SK-N-SH treated with all-trans-retinoic acid at 6 μM for 48 hours (cell line): ENCODE data around the gene PKIG.

ENCODE experiments used
- ATAC-seq: fragments of 200-7000 bp; cut with Tn5 transposase; 3 replicates; pipeline ENCODE4 v1.9.1; 2020; ENCODE audit warnings: mild to moderate bottlenecking, moderate library complexity
- ARNTL ChIP-seq: fragments of 450-650 bp; formaldehyde crosslinking; IDR thresholded peaks from 2 replicates; pipeline ENCODE4 v1.5.0; 2020; ENCODE audit warnings: low read depth, mild to moderate bottlenecking, moderate library complexity, borderline replicate concordance
- BACH2 ChIP-seq: fragments of 250-450 bp; sonication (Bioruptor Pico); IDR thresholded peaks from 2 replicates; pipeline ENCODE4 v1.9.0; 2021; ENCODE audit warnings: mild to moderate bottlenecking, borderline replicate concordance
- CSRNP3 ChIP-seq: fragments of 250-450 bp; sonication (Bioruptor Pico); IDR thresholded peaks from 2 replicates; pipeline ENCODE4 v1.5.1; 2021; ENCODE audit warnings: mild to moderate bottlenecking, moderate library complexity
- ESRRG ChIP-seq: fragments of 250-450 bp; sonication (Bioruptor Pico); IDR thresholded peaks from 2 replicates; pipeline ENCODE4 v1.6.1; 2021; ENCODE audit warnings: mild to moderate bottlenecking
- GLIS3 ChIP-seq: fragments of 250-450 bp; sonication (Bioruptor Pico); IDR thresholded peaks from 2 replicates; pipeline ENCODE4 v1.5.0; 2020; ENCODE audit warnings: mild to moderate bottlenecking, moderate library complexity
- OSR1 ChIP-seq: fragments of 250-450 bp; sonication (Bioruptor Pico); IDR thresholded peaks from 2 replicates; pipeline ENCODE4 v1.8.0; 2022; ENCODE audit warnings: moderate library complexity, mild to moderate bottlenecking, inconsistent platforms
- POU6F1 ChIP-seq: fragments of 250-450 bp; sonication (Bioruptor Pico); IDR thresholded peaks from 2 replicates; pipeline ENCODE4 v1.8.0; 2021; ENCODE audit warnings: low read depth, mild to moderate bottlenecking, moderate library complexity, borderline replicate concordance
- PPARA ChIP-seq: fragments of 250-450 bp; sonication (Bioruptor Pico); IDR thresholded peaks from 2 replicates; pipeline ENCODE4 v1.5.0; 2020; ENCODE audit warnings: mild to moderate bottlenecking, borderline replicate concordance
- RARB ChIP-seq: fragments of 250-450 bp; sonication (Bioruptor Pico); IDR thresholded peaks from 2 replicates; pipeline ENCODE4 v1.8.0; 2021; ENCODE audit warnings: mild to moderate bottlenecking, moderate library complexity
- SNAI2 ChIP-seq: fragments of 250-450 bp; sonication (Bioruptor Pico); IDR thresholded peaks from 2 replicates; pipeline ENCODE4 v1.5.0; 2020; ENCODE audit warnings: mild to moderate bottlenecking, moderate library complexity
- TCF4 ChIP-seq: fragments of 250-450 bp; sonication (Bioruptor Pico); IDR thresholded peaks from 2 replicates; pipeline ENCODE4 v1.8.0; 2021; ENCODE audit warnings: mild to moderate bottlenecking, moderate library complexity, borderline replicate concordance
- ZC3H10 ChIP-seq: fragments of 250-450 bp; sonication (Bioruptor Pico); IDR thresholded peaks from 2 replicates; pipeline ENCODE4 v1.5.1; 2021; ENCODE audit warnings: mild to moderate bottlenecking, moderate library complexity
- ZFP3 ChIP-seq: fragments of 250-450 bp; sonication (Bioruptor Pico); IDR thresholded peaks from 2 replicates; pipeline ENCODE4 v1.5.0; 2020; ENCODE audit warnings: mild to moderate bottlenecking, moderate library complexity
- ZFP30 ChIP-seq: fragments of 450-650 bp; formaldehyde crosslinking; IDR thresholded peaks from 2 replicates; pipeline ENCODE4 v1.5.0; 2022; ENCODE audit warnings: mild to moderate bottlenecking, moderate library complexity
- ZNF565 ChIP-seq: fragments of 450-650 bp; formaldehyde crosslinking; conservative IDR thresholded peaks from 2 replicates; pipeline ENCODE4 v1.5.0; 2020; ENCODE audit warnings: low read depth, mild to moderate bottlenecking, moderate library complexity
- ZNF8 ChIP-seq: fragments of 450-650 bp; formaldehyde crosslinking; IDR thresholded peaks from 2 replicates; pipeline ENCODE4 v1.5.0; 2020; ENCODE audit warnings: mild to moderate bottlenecking, moderate library complexity
- TF ChIP-seq, protein P1 (sequence below): fragments of 250-450 bp; sonication (Bioruptor Pico); IDR thresholded peaks from 2 replicates; pipeline ENCODE4 v1.5.0; 2020; ENCODE audit warnings: mild to moderate bottlenecking, moderate library complexity
- TF ChIP-seq, protein P2 (sequence below): fragments of 250-450 bp; sonication (Bioruptor Pico); IDR thresholded peaks from 2 replicates; pipeline ENCODE4 v1.5.1; 2020; ENCODE audit warnings: low read depth, mild to moderate bottlenecking, moderate library complexity

PKIG gene

DNA sequence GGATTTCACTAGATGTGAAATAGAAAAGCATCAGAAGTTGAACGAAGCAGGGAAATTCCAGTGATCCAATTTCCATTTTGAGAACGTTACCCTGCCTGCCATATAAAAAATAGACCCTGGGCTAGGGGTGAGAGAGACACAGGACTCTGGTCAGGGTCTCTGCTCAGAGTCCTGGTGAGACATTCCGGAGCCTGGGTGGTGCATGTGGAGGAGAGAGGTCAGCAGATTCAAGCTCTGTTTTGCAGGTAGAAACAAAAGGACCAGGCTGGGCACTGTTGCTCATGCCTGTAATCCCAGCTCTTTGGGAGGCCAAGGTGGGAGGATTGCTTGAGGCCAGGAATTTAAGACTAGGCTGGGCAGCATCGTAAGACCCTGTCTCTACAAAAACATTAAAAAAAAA, 17.9 kb downstream of the PKIG start:
- ATAC-seq, result no peak
- TF ChIP-seq OSR1 (CRISPR knock-in tag) (no peak), ZFP30 (CRISPR knock-in tag) (no peak), ZNF565 (CRISPR knock-in tag) (no peak)

DNA sequence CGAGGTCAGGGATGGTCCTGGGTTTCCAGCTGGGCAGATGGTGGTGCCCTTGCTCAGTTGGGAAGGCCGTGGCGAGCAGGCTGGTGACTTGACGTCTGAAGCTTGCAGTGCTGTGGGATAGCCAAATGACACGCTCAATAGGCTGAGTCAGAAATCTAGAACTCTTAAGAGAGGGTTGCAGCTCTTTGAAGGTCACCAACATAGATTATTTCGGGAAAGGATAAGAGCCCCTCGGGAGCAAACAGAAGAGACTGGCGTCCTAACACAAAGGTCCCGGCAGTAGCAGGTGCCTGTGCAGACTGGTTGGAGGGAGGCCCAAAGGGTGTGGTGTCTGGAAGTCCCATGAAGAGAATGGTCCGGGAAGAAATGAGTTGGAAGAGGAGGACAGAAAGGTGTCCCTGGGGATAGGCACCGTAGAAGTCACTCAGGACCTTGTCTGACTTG, 18.4 kb downstream of the PKIG start:
- ATAC-seq, result no peak
- TF ChIP-seq ARNTL (CRISPR knock-in tag), result no peak
- no peak for TF ChIP-seq PPARA (CRISPR knock-in tag)
- TF ChIP-seq ZNF8 (CRISPR knock-in tag), result no peak
- TF ChIP-seq SNAI2 (CRISPR knock-in tag), result no peak
- TF ChIP-seq ESRRG (CRISPR knock-in tag), result no peak
- no peak for TF ChIP-seq RARB
- TF ChIP-seq, protein P1, sequence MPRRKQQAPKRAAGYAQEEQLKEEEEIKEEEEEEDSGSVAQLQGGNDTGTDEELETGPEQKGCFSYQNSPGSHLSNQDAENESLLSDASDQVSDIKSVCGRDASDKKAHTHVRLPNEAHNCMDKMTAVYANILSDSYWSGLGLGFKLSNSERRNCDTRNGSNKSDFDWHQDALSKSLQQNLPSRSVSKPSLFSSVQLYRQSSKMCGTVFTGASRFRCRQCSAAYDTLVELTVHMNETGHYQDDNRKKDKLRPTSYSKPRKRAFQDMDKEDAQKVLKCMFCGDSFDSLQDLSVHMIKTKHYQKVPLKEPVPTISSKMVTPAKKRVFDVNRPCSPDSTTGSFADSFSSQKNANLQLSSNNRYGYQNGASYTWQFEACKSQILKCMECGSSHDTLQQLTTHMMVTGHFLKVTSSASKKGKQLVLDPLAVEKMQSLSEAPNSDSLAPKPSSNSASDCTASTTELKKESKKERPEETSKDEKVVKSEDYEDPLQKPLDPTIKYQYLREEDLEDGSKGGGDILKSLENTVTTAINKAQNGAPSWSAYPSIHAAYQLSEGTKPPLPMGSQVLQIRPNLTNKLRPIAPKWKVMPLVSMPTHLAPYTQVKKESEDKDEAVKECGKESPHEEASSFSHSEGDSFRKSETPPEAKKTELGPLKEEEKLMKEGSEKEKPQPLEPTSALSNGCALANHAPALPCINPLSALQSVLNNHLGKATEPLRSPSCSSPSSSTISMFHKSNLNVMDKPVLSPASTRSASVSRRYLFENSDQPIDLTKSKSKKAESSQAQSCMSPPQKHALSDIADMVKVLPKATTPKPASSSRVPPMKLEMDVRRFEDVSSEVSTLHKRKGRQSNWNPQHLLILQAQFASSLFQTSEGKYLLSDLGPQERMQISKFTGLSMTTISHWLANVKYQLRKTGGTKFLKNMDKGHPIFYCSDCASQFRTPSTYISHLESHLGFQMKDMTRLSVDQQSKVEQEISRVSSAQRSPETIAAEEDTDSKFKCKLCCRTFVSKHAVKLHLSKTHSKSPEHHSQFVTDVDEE (CRISPR knock-in tag), result no peak
- TF ChIP-seq BACH2 (CRISPR knock-in tag), result no peak
- no peak for TF ChIP-seq OSR1 (CRISPR knock-in tag)
- TF ChIP-seq CSRNP3 (CRISPR knock-in tag), result no peak
- TF ChIP-seq ZFP3 (CRISPR knock-in tag), result no peak
- TF ChIP-seq ZC3H10 (CRISPR knock-in tag), result no peak
- no peak for TF ChIP-seq GLIS3 (CRISPR knock-in tag)
- TF ChIP-seq POU6F1, result no peak
- TF ChIP-seq, all 23 proteins: peak for 0

DNA sequence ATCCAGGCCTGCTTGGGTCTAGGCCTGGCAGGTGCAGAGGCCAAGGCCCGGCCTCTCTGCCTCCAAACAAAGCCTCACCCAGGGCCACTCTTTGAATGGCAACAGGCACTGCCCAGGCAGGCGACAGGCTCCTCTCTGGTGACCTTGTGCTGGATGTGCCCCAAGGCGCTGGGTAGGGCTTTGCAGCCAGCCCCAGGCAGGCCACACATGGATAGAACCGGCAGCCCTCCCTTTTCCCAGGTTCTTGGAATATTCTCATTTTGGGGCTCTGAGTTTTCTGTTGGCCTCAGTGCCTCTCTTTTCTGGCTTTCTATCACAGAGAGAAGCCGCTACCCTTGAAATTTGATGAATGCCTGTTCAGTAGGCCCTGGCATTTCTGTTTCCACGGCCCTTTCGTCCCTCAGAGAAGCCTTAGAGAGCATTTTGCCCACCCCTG, 18.9 kb downstream of the PKIG start:
- peak; percentile 47 for ATAC-seq
- TF ChIP-seq POU6F1 (no peak), GLIS3 (CRISPR knock-in tag) (no peak), CSRNP3 (CRISPR knock-in tag) (no peak), OSR1 (CRISPR knock-in tag) (no peak), TCF4 (CRISPR knock-in tag) (no peak), PPARA (CRISPR knock-in tag) (no peak), ESRRG (CRISPR knock-in tag) (no peak), ZC3H10 (CRISPR knock-in tag) (no peak)
- TF ChIP-seq, protein P1 (CRISPR knock-in tag), result no peak
- TF ChIP-seq, protein P2, sequence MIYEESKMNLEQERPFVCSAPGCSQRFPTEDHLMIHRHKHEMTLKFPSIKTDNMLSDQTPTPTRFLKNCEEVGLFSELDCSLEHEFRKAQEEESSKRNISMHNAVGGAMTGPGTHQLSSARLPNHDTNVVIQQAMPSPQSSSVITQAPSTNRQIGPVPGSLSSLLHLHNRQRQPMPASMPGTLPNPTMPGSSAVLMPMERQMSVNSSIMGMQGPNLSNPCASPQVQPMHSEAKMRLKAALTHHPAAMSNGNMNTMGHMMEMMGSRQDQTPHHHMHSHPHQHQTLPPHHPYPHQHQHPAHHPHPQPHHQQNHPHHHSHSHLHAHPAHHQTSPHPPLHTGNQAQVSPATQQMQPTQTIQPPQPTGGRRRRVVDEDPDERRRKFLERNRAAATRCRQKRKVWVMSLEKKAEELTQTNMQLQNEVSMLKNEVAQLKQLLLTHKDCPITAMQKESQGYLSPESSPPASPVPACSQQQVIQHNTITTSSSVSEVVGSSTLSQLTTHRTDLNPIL, result no peak
